Smooth muscle cell (in vitro differentiated cells): ENCODE measurements around the gene OR7G2. TPM values are rescaled to one million over a fixed set of nuclear protein-coding genes. Genes with fewer than 3 reads are reported as not detected.

ENCODE experiments used
- DNase-seq: peaks from one replicate; lab custom pipeline; 2025; ENCODE audit not compliant: unreplicated experiment; lab: John Stamatoyannopoulos, UW
- H2AFZ ChIP-seq: fragments of 200-600 bp; sonication (generic); 2 replicates; pipeline ENCODE4 v1.6.0; 2016; ENCODE audit warnings: antibody characterized with exemption, low read depth, mild to moderate bottlenecking
- H3F3A ChIP-seq: fragments of 200-600 bp; sonication (generic); 2 replicates; pipeline ENCODE4 v1.6.0; 2017; ENCODE audit warnings: antibody characterized with exemption, low read depth
- H3K27ac ChIP-seq: fragments of 200-600 bp; sonication (generic); 2 replicates; pipeline ENCODE4 v1.5.1; 2016; ENCODE audit warnings: low read depth, mild to moderate bottlenecking
- H3K27me3 ChIP-seq: fragments of 200-600 bp; sonication (generic); 2 replicates; pipeline ENCODE4 v1.6.1; 2016; ENCODE audit warnings: low read depth, mild to moderate bottlenecking
- H3K36me3 ChIP-seq: fragments of 200-600 bp; sonication (generic); 2 replicates; pipeline ENCODE4 v1.5.1; 2016; ENCODE audit warnings: low read depth
- H3K4me1 ChIP-seq: fragments of 200-600 bp; sonication (generic); 2 replicates; pipeline ENCODE4 v1.5.1; 2016; ENCODE audit warnings: low read depth
- H3K4me2 ChIP-seq: fragments of 200-600 bp; sonication (generic); 2 replicates; pipeline ENCODE4 v1.6.0; 2016; ENCODE audit warnings: mild to moderate bottlenecking
- H3K4me3 ChIP-seq: fragments of 200-600 bp; sonication (generic); 2 replicates; pipeline ENCODE4 v1.5.1; 2016; ENCODE audit warnings: mild to moderate bottlenecking
- H3K79me2 ChIP-seq: fragments of 200-600 bp; sonication (generic); 2 replicates; pipeline ENCODE4 v1.6.0; 2016; ENCODE audit warnings: low read depth, mild to moderate bottlenecking
- H3K9ac ChIP-seq: fragments of 200-600 bp; sonication (generic); 2 replicates; pipeline ENCODE4 v1.6.0; 2016; ENCODE audit warnings: low read depth
- H3K9me3 ChIP-seq: fragments of 200-600 bp; sonication (generic); replicated peaks from 2 replicates; pipeline ENCODE4 v1.5.1; 2016; ENCODE audit warnings: low read depth
- H4K20me1 ChIP-seq: fragments of 200-600 bp; sonication (generic); 2 replicates; pipeline ENCODE4 v1.6.0; 2016; ENCODE audit warnings: low read depth
- WGBS: methylation state at CpG from one replicate; pipeline ENCODE4 v1.1.7; 2016; ENCODE audit warnings: low lambda C conversion rate; 5-methylcytosine and 5-hydroxymethylcytosine counted together
- polyA plus RNA-seq: library from polyadenylated mRNA; unstranded; fragments of >200 nt; fragmentation: Nextera tagmentation; extraction: Ambion mirVana; gene quantifications from 2 replicates; pipeline ENCODE4 v1.2.1, GENCODE V29; 2016
- total RNA-seq: library from RNA; depleted of rRNA; stranded (reverse); fragments of >200 nt; gene quantifications from 2 replicates; pipeline ENCODE4 v1.2.3, GENCODE V29; 2014
- TF ChIP-seq, protein P1 (sequence below): fragments of 200-600 bp; sonication (generic); IDR thresholded peaks from 2 replicates; pipeline ENCODE4 v1.5.1; 2017; ENCODE audit warnings: borderline replicate concordance, mild to moderate bottlenecking, antibody characterized with exemption; ENCODE audit not compliant: insufficient read depth, poor library complexity, severe bottlenecking

Gene OR7G2
- total and polyA plus RNA-seq, 2 experiments from 2014 or later = not detected

DNA sequence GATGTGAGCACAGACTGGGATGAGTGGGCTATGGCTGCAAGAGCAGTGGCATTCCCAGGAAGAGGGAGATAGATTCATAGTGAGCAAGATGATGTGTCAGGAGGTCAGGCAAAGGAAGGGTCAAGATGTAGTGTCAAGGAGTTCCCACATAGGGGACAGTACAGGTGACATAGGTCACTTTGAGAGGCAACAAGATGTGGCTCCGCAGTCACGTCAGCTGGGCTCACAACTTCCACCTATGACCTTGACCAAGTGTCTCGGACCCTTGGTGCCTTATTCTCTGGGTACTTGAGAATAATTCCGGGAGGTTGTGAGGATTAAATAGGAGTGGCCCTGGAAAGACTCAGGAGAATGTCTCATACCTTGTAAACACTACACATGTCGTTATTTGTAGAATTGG, 43.4 kb upstream of the OR7G2 start:
- Histone ChIP-seq H3F3A (no peaks in the 10 kb centered on the region), H3K27me3 (no peaks in the 10 kb centered on the region), H4K20me1 (peaks cover 31% of the 10 kb centered on the region), H3K79me2 (peaks cover 100% of the 10 kb centered on the region), H3K9ac (no peak overlapping the region), H3K4me3 (no peak overlapping the region), H3K36me3 (peaks cover 8% of the 10 kb centered on the region), H2AFZ (no peak overlapping the region), H3K9me3 (peaks cover 6% of the 10 kb centered on the region), H3K4me1 (no peaks in the 10 kb centered on the region), H3K27ac (no peak overlapping the region), H3K4me2 (no peak overlapping the region)
- TF ChIP-seq, protein P1, sequence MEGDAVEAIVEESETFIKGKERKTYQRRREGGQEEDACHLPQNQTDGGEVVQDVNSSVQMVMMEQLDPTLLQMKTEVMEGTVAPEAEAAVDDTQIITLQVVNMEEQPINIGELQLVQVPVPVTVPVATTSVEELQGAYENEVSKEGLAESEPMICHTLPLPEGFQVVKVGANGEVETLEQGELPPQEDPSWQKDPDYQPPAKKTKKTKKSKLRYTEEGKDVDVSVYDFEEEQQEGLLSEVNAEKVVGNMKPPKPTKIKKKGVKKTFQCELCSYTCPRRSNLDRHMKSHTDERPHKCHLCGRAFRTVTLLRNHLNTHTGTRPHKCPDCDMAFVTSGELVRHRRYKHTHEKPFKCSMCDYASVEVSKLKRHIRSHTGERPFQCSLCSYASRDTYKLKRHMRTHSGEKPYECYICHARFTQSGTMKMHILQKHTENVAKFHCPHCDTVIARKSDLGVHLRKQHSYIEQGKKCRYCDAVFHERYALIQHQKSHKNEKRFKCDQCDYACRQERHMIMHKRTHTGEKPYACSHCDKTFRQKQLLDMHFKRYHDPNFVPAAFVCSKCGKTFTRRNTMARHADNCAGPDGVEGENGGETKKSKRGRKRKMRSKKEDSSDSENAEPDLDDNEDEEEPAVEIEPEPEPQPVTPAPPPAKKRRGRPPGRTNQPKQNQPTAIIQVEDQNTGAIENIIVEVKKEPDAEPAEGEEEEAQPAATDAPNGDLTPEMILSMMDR = no peak
- DNase-seq = no peak
- 93% methylated on average over 5 of the region's 5 CpGs for WGBS

DNA sequence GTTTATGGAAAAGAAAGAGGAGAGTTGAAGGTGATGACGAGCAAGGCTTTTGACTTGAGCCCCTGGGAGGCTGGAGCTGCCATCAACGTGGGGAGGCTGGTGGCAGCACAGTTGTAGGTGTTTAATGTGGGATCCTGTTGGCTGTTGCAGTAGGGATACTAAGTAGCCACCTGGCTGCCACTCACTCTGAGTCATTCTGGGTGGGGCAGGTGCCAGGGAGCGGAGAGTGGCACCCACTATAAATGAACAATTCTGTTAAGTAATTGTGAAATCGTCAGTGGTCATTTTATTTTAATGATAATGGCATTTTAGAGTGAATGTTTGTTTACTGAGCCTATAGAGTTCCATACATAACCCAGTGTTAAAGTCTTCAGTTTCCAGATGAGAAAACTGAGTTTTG, 42.7 kb upstream of the OR7G2 start:
- Histone ChIP-seq H3K4me2 (no peak overlapping the region), H3K9me3 (peaks cover 12% of the 10 kb centered on the region), H3F3A (no peaks in the 10 kb centered on the region), H3K4me3 (no peak overlapping the region), H3K79me2 (peaks cover 100% of the 10 kb centered on the region), H3K27me3 (no peaks in the 10 kb centered on the region), H3K4me1 (no peaks in the 10 kb centered on the region), H3K36me3 (peaks cover 8% of the 10 kb centered on the region), H3K9ac (no peak overlapping the region), H2AFZ (no peak overlapping the region), H3K27ac (no peak overlapping the region), H4K20me1 (peaks cover 24% of the 10 kb centered on the region)
- TF ChIP-seq, protein P1 = no peak
- 96% methylated on average over 4 of the region's 4 CpGs for WGBS
- no peak for DNase-seq

DNA sequence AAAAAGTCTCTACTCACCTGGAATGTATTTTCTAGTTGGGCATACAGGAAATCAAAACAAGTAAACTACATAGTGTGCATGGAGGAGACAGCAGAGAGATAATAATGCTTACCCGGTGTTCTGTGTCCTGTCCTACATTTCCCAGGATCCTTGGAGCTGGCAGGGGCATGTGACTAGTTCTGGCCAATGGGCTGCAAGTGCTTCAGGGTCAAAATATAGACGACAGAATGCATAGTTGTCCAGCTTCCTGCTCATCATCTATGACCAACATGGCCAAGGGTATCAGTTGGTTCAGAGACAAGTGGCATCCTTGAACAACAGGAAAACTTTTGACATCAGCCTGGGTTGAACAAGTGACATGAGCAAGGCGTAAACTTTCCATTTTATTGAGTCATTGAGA, 41.4 kb upstream of the OR7G2 start:
- no peak overlapping the region for H3K9ac ChIP-seq
- H3K4me3 ChIP-seq = no peak overlapping the region
- peaks cover 3% of the 10 kb centered on the region for H3F3A ChIP-seq
- H3K9me3 ChIP-seq = peaks cover 24% of the 10 kb centered on the region
- peaks cover 100% of the 10 kb centered on the region for H3K79me2 ChIP-seq
- H3K36me3 ChIP-seq = peaks cover 12% of the 10 kb centered on the region
- WGBS = 97% methylated on average over 3 of the region's 3 CpGs
- no peaks in the 10 kb centered on the region for H3K27me3 ChIP-seq
- no peaks in the 10 kb centered on the region for H3K4me1 ChIP-seq
- TF ChIP-seq, protein P1 = no peak
- no peak for DNase-seq
- H2AFZ ChIP-seq = no peak overlapping the region
- H3K27ac ChIP-seq = no peak overlapping the region
- peaks cover 11% of the 10 kb centered on the region for H4K20me1 ChIP-seq
- no peak overlapping the region for H3K4me2 ChIP-seq

DNA sequence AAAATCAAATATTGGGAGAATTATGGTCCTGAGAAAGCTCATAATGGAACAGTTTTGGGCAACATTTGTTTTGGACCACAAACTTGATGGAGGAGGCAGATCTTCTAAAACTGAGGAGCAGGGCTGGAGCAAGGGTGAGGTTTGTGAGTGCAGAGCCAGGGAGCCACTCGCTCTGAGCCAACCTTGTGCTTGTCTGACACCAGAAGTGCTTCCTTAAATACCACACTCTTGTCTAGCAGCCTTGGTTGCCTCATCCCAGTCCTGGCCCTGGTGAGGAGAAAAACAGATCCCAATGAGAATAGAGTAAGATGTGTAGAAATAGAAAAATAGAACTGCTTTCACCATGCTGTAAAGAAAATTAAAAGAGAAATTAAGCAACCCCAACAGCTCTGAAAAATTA, 39.6 kb upstream of the OR7G2 start:
- Histone ChIP-seq H3K27ac (no peak overlapping the region), H3K79me2 (peaks cover 100% of the 10 kb centered on the region), H4K20me1 (peaks cover 7% of the 10 kb centered on the region), H3K9me3 (peaks cover 19% of the 10 kb centered on the region), H3K9ac (no peak overlapping the region), H3K4me3 (no peak overlapping the region), H3K4me1 (no peaks in the 10 kb centered on the region), H3K36me3 (peaks cover 8% of the 10 kb centered on the region), H3F3A (peaks cover 3% of the 10 kb centered on the region), H3K4me2 (no peak overlapping the region), H3K27me3 (no peaks in the 10 kb centered on the region), H2AFZ (no peak overlapping the region)
- WGBS = 100% methylated on average over 1 of the region's 1 CpG
- TF ChIP-seq, protein P1 = no peak
- no peak for DNase-seq
